Adrenal gland (tissue), 5 donors: Measurements from ENCODE around the gene TMEM245.

Experiments used
- POLR2A ChIP-seq, 2 donors: fragments of 450-650 bp; IDR thresholded peaks; one replicate each; pipeline ENCODE4 v1.6.1; 2017; ENCODE audit warnings: antibody characterized with exemption in 2 of 2, mild to moderate bottlenecking in 2 of 2, moderate library complexity in 1 of 2
- TF ChIP-seq, protein P1 (sequence below), 6 experiments: fragments of 450-650 bp in 4 of 6; fragments of 200-600 bp in 2 of 6; sonication (generic) in 1 of 6; IDR thresholded peaks; 1 replicate in 5 of 6; 2 replicates in 1 of 6; pipeline versions ENCODE4 v1.5.1 to v1.8.0; 2016 to 2021; ENCODE audit warnings: antibody characterized with exemption in 6 of 6, mild to moderate bottlenecking in 2 of 6, moderate library complexity in 1 of 6
- donor health status: DM: no; HTN: no; CAD: no.

- TF ChIP-seq, protein P1, sequence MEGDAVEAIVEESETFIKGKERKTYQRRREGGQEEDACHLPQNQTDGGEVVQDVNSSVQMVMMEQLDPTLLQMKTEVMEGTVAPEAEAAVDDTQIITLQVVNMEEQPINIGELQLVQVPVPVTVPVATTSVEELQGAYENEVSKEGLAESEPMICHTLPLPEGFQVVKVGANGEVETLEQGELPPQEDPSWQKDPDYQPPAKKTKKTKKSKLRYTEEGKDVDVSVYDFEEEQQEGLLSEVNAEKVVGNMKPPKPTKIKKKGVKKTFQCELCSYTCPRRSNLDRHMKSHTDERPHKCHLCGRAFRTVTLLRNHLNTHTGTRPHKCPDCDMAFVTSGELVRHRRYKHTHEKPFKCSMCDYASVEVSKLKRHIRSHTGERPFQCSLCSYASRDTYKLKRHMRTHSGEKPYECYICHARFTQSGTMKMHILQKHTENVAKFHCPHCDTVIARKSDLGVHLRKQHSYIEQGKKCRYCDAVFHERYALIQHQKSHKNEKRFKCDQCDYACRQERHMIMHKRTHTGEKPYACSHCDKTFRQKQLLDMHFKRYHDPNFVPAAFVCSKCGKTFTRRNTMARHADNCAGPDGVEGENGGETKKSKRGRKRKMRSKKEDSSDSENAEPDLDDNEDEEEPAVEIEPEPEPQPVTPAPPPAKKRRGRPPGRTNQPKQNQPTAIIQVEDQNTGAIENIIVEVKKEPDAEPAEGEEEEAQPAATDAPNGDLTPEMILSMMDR (IDR thresholded peaks at IDR 0.05), result no peak
- no peak for TF ChIP-seq POLR2A (IDR thresholded peaks at IDR 0.05)
These were observed 103.6 kb downstream of the TMEM245 start for GRCh38 chr9:109016132-109016531.
